Ovary (tissue), 3 donors: Measurements from ENCODE around the gene ST6GALNAC6.

ENCODE experiments used
- CTCF ChIP-seq, 3 donors: fragments of 450-650 bp in 2 of 3; fragments of 200-600 bp in 1 of 3; IDR thresholded peaks; one replicate each; pipeline versions ENCODE4 v1.5.1 to v1.8.0; 2016 to 2022; ENCODE audit warnings: antibody characterized with exemption in 3 of 3, mild to moderate bottlenecking in 1 of 3
- POLR2A ChIP-seq: fragments of 450-650 bp; IDR thresholded peaks from one replicate; pipeline ENCODE4 v1.6.1; 2017; ENCODE audit warnings: antibody characterized with exemption, mild to moderate bottlenecking, moderate library complexity
- donor health status: DM: no; HTN: no; CAD: no.

- TF ChIP-seq CTCF (IDR thresholded peaks at IDR 0.05), result no peak
- no peak for TF ChIP-seq POLR2A
Measured at GRCh38 chr9:127857278-127857677, 42.1 kb downstream of the ST6GALNAC6 start.
